B cell (primary cell): Measurements from ENCODE around the gene LMO1.

Experiments
- CTCF ChIP-seq: fragments of 200-600 bp; IDR thresholded peaks from one replicate; pipeline ENCODE4 v1.8.0; 2022; ENCODE audit warnings: antibody characterized with exemption, mild to moderate bottlenecking
- EZH2 ChIP-seq: IDR thresholded peaks from 2 replicates; pipeline ENCODE4 v1.6.1; 2012; ENCODE audit warnings: borderline replicate concordance, low read depth, mild to moderate bottlenecking, moderate library complexity, low read length; ENCODE audit not compliant: insufficient read depth, poor library complexity, severe bottlenecking

DNA sequence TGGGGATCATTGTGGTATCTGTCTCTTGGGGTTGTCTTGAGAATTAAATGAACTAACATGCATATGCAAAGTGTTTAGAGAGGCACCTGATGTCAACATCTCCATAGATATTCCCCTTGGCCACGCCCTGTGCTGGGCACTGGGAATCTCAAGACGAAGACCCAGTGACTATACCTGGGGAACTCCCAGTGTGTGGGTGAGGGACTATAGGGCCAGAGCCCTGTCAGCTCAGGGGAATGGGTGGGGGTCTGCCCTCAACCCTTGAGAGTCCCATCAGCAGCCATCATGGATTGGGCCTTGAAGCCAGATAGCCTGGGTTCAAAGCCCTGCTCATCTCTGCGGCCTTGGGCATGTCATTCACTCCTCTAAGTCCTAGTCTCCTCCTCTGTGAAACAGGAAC, 21.6 kb upstream of the LMO1 start:
- TF ChIP-seq CTCF (no peak), EZH2 (no peak)
